ENCODE measurements around the gene PKD2L1. TPM values are rescaled to one million over a fixed set of nuclear protein-coding genes. Genes with fewer than 3 reads are reported as not detected.
"Not testable (repeated sequence)": the region's sequence is repeated elsewhere in the genome, so short reads cannot be mapped to it uniquely, and the experiment has no call there.

PKD2L1 gene
- polyA plus RNA-seq, 1 donor (not counting 4 experiments of a cell fraction or from before 2014, with no cell fraction given), result not detected

DNA sequence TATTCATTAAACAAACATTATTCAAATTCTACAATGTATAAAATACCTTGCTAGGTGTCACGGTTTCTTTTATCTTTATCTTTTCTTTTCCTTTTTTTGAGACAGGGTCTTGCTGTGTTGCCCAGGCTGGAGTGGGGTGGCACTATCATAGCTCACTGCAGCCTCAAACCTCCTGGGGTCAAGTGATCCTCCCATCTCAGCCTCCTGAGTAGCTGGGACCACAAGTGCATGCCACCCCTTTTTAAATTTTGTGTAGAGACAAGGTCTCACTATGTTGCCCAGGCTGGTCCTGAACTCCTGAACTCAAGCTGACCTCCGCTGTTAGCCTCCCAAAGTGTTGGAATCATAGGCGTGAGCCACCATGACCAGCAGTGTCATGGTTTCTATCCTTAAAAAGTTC, 25.6 kb downstream of the PKD2L1 start:
- H3K27ac ChIP-seq (ENCODE audit: control insufficient read depth, insufficient read depth, low read length), result no peak overlapping the region
- TF ChIP-seq EZH2 (IDR thresholded peaks at IDR 0.05; ENCODE audit: low read length), result no peak
- TF ChIP-seq, protein P1, sequence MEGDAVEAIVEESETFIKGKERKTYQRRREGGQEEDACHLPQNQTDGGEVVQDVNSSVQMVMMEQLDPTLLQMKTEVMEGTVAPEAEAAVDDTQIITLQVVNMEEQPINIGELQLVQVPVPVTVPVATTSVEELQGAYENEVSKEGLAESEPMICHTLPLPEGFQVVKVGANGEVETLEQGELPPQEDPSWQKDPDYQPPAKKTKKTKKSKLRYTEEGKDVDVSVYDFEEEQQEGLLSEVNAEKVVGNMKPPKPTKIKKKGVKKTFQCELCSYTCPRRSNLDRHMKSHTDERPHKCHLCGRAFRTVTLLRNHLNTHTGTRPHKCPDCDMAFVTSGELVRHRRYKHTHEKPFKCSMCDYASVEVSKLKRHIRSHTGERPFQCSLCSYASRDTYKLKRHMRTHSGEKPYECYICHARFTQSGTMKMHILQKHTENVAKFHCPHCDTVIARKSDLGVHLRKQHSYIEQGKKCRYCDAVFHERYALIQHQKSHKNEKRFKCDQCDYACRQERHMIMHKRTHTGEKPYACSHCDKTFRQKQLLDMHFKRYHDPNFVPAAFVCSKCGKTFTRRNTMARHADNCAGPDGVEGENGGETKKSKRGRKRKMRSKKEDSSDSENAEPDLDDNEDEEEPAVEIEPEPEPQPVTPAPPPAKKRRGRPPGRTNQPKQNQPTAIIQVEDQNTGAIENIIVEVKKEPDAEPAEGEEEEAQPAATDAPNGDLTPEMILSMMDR (optimal IDR thresholded peaks at IDR 0.05 in 1 of 3, IDR thresholded peaks at IDR 0.05 in 1 of 3, conservative IDR thresholded peaks at IDR 0.05 in 1 of 3; ENCODE audit: extremely low read depth in 1 of 3, insufficient read depth in 2 of 3, low read length in 3 of 3), result no peak
- H3K27me3 ChIP-seq (ENCODE audit: control insufficient read depth, extremely low read depth, insufficient read depth, low read length), result peaks cover 8% of the 10 kb centered on the region
- no peak overlapping the region for H2AFZ ChIP-seq (ENCODE audit: control insufficient read depth, low read length)
- H3K9ac ChIP-seq (ENCODE audit: control insufficient read depth, extremely low read depth, insufficient read depth, low read length), result no peak overlapping the region
- FAIRE-seq, result no peak
- no peak for DNase-seq (ENCODE audit: low read depth, low spot score)
- dilution Hi-C loops (cut with MboI; ENCODE audit: extremely low pct_ligation_motif_present, low sequenced_read_pairs), result no loop called here
- H4K20me1 ChIP-seq (ENCODE audit: control insufficient read depth, extremely low read depth, insufficient read depth, low read length), result no peaks in the 10 kb centered on the region
- H3K36me3 ChIP-seq (ENCODE audit: control insufficient read depth in 2 of 2, extremely low read depth in 1 of 2, insufficient read depth in 2 of 2, low read length in 2 of 2), result no peaks in the 10 kb centered on the region
- H3K4me3 ChIP-seq (ENCODE audit: control insufficient read depth in 2 of 3, extremely low read depth in 1 of 3, insufficient read depth in 2 of 3, low read depth in 1 of 3, low read length in 3 of 3), result no peak overlapping the region
- no peaks in the 10 kb centered on the region for H3K9me1 ChIP-seq (ENCODE audit: control insufficient read depth, extremely low read depth, insufficient read depth, low read length)
- H3K4me2 ChIP-seq (ENCODE audit: control insufficient read depth, extremely low read depth, insufficient read depth, low read depth, low read length), result no peak overlapping the region
- H3K79me2 ChIP-seq (ENCODE audit: control insufficient read depth, insufficient read depth, low read length), result no peaks in the 10 kb centered on the region
- no peaks in the 10 kb centered on the region for H3K9me3 ChIP-seq (ENCODE audit: control insufficient read depth, low read depth, low read length)
- H3K4me1 ChIP-seq (ENCODE audit: control insufficient read depth, extremely low read depth, insufficient read depth, low read length), result no peaks in the 10 kb centered on the region

DNA sequence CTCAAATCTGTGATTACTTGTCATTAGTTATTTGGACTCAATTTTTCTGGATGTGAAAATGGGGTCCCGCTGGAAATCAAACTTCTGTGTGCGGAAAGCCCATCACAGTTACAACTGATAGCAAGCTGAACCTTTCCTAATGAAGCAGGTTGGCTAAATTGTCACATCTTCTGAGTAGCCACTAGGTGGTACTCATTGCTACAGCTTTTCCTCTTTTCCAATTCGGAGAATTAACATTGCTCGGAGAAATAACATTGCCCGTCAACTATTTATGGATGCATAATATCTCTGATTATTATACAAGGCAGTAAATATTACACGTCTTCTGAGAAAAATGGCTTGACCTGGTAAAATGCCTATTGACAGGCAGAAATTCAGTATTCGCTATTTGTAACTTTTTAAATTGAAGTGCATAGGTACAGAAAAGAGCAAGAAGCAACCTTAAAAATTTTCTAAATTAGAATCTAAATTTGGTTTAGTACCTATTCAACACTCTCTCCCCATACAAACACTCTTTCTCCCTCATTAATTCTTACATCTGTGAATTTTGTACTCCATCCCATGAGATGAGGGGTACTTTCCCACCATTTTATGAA, 26.2 kb downstream of the PKD2L1 start:
- FAIRE-seq (peak; percentile 76), DNase-seq (ENCODE audit: low read depth, low spot score) (no peak)
- Histone ChIP-seq H3K79me2 (ENCODE audit: control insufficient read depth, insufficient read depth, low read length) (no peaks in the 10 kb centered on the region), H3K9me3 (ENCODE audit: control insufficient read depth, low read depth, low read length) (no peaks in the 10 kb centered on the region), H3K27me3 (ENCODE audit: control insufficient read depth, extremely low read depth, insufficient read depth, low read length) (peaks cover 8% of the 10 kb centered on the region), H3K4me1 (ENCODE audit: control insufficient read depth, extremely low read depth, insufficient read depth, low read length) (no peaks in the 10 kb centered on the region), H3K9me1 (ENCODE audit: control insufficient read depth, extremely low read depth, insufficient read depth, low read length) (no peaks in the 10 kb centered on the region), H3K4me2 (ENCODE audit: control insufficient read depth, extremely low read depth, insufficient read depth, low read depth, low read length) (peak overlapping the region; percentile 9), H4K20me1 (ENCODE audit: control insufficient read depth, extremely low read depth, insufficient read depth, low read length) (no peaks in the 10 kb centered on the region), H3K36me3 (ENCODE audit: control insufficient read depth in 2 of 2, extremely low read depth in 1 of 2, insufficient read depth in 2 of 2, low read length in 2 of 2) (no peaks in the 10 kb centered on the region), H3K9ac (ENCODE audit: control insufficient read depth, extremely low read depth, insufficient read depth, low read length) (no peak overlapping the region), H2AFZ (ENCODE audit: control insufficient read depth, low read length) (no peak overlapping the region), H3K27ac (ENCODE audit: control insufficient read depth, insufficient read depth, low read length) (no peak overlapping the region), H3K4me3 (ENCODE audit: control insufficient read depth in 2 of 3, extremely low read depth in 1 of 3, insufficient read depth in 2 of 3, low read depth in 1 of 3, low read length in 3 of 3) (no peak overlapping the region)
- dilution Hi-C loops (cut with MboI; ENCODE audit: extremely low pct_ligation_motif_present, low sequenced_read_pairs), result no loop called here
- TF ChIP-seq, protein P1 (optimal IDR thresholded peaks at IDR 0.05 in 1 of 3, IDR thresholded peaks at IDR 0.05 in 1 of 3, conservative IDR thresholded peaks at IDR 0.05 in 1 of 3; ENCODE audit: extremely low read depth in 1 of 3, insufficient read depth in 2 of 3, low read length in 3 of 3), result peak; percentile 47 to 68 (median 52)
- TF ChIP-seq EZH2 (IDR thresholded peaks at IDR 0.05; ENCODE audit: low read length), result no peak

DNA sequence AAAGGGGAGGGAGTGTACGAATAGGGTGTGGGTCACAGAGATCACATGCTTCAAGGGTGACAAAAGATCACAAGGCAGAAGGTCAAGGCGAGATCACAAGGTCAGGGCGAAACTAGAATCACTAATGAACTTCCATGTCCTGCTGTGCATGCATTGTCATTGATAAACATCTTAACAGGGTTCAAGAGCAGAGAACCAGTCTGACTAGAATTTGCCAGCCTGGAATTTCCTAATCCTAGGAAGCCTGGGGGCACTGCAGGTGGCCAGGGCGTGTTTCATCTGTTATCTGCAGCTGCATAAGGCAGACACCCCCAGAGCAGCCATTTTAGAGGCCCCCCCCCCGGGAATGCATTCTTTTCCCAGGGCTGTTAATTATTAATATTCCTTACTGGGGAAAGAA, 28.9 kb downstream of the PKD2L1 start:
- H3K9me3 ChIP-seq (ENCODE audit: control insufficient read depth, low read depth, low read length); H2AFZ ChIP-seq (ENCODE audit: control insufficient read depth, low read length); dilution Hi-C loops (cut with MboI; ENCODE audit: extremely low pct_ligation_motif_present, low sequenced_read_pairs); H3K27ac ChIP-seq (ENCODE audit: control insufficient read depth, insufficient read depth, low read length); H3K79me2 ChIP-seq (ENCODE audit: control insufficient read depth, insufficient read depth, low read length); H3K4me2 ChIP-seq (ENCODE audit: control insufficient read depth, extremely low read depth, insufficient read depth, low read depth, low read length); H3K36me3 ChIP-seq (ENCODE audit: control insufficient read depth in 2 of 2, extremely low read depth in 1 of 2, insufficient read depth in 2 of 2, low read length in 2 of 2); H4K20me1 ChIP-seq (ENCODE audit: control insufficient read depth, extremely low read depth, insufficient read depth, low read length); H3K4me3 ChIP-seq (ENCODE audit: control insufficient read depth in 2 of 3, extremely low read depth in 1 of 3, insufficient read depth in 2 of 3, low read depth in 1 of 3, low read length in 3 of 3); FAIRE-seq; H3K9ac ChIP-seq (ENCODE audit: control insufficient read depth, extremely low read depth, insufficient read depth, low read length); H3K4me1 ChIP-seq (ENCODE audit: control insufficient read depth, extremely low read depth, insufficient read depth, low read length); H3K27me3 ChIP-seq (ENCODE audit: control insufficient read depth, extremely low read depth, insufficient read depth, low read length); H3K9me1 ChIP-seq (ENCODE audit: control insufficient read depth, extremely low read depth, insufficient read depth, low read length); DNase-seq (ENCODE audit: low read depth, low spot score): not testable (repeated sequence)

All from keratinocyte (primary cell).